Right hindlimb (tissue), 1 donor: ENCODE results near the gene ZNF407.

Experiments
- DNase-seq: peaks from one replicate; pipeline ENCODE4 v3.0.0-alpha.2; 2018

Gene ZNF407

GRCh38 chr18:74834424-74835309, 237.0 kb downstream of the ZNF407 start:
- no peak for DNase-seq

DNA sequence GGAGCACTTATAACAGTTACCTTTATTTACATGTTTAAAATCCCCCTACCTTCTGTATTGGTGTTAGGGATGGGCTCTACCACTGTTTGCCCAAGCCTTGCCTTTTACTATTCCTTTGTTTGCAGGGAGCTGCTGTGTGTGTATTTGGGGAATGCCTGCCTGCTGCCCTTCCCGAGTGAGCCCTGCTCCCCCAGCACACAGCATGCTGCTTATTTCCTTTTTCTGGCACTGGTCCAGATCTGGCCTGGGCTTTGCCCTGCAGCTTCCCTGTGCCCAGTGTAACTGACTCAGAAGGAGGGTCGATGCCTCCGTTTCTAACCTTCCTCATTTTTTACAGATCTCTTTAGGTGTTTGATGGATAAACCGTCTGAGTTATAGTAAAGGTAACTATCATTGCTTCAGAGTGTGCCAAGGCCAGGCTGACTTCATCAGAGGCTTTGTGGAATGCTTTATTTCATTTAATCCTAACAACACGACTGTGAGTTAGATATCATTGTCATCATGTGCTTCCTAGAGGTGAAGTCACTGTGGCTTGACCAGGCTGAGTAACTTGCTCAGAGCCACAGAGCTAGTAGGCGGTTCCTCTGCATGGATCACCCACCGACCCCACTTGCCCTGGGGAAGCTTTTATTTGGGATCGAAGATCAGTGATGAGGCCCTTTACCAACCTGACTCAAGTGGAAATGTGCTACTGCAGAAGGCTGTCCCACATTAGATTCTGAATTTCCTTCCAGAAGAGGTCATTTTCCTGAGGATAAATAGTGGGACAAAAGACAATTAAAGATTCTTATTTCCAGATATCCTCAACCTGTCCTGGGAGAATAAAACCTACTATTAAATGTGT, 238.8 kb downstream of the ZNF407 start:
- DNase-seq: no peak

DNA sequence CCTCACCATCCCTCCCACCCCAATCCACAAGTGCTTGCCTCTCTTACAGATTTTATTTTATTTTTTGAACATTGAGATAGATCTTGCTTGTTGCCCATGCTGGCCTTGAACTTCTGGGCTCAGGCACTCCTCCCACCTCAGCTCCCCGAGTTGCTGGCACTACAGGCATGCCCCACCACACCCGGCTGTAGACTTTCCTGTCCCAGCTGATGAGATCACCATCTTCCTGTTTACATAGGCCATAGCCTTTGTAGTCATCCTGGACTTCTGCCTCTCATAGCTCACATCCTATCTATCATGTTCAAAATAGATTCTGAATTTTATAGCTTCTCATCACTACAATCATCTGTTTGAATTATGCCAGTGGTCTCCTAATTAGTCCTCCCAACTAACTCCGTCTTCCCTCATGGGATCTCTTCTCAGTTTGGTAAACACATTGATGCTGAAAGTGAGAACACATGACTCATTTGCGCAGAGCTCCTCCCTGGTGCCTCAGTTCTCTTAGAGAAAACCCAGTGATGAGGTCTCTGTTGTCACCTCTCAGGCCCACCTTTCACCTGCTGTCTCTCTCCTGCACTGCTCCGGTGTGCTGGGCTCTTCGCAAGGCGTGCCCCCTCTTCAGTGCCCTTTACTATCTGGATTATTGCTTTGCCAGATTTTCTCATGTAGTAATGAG, 243.0 kb downstream of the ZNF407 start:
- no peak for DNase-seq

- no peak for DNase-seq
Observed at GRCh38 chr18:74841248-74841647, 243.6 kb downstream of the ZNF407 start.

GRCh38 chr18:74849301-74849700, 251.6 kb downstream of the ZNF407 start:
- no peak for DNase-seq

- no peak for DNase-seq
Observed at GRCh38 chr18:74856434-74856833, 258.8 kb downstream of the ZNF407 start.

DNA sequence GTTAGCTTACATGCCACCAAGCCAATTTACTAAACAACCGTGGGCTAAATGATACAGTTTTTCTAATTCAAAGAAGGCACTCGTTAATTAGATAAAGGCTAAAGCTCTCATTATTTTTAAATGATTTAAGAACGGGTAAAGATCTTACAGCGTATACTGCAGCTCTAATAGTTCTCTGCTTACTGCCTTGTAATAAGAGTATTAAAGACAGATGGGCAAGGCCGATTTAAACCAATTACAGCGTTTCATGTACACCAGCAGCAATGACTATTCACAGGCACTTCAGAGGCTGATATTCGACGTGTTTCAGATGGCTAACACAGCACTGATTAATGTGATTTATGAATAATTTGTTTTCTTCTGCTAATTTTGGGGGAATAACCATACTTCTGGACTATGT, 259.3 kb downstream of the ZNF407 start:
- no peak for DNase-seq

DNA sequence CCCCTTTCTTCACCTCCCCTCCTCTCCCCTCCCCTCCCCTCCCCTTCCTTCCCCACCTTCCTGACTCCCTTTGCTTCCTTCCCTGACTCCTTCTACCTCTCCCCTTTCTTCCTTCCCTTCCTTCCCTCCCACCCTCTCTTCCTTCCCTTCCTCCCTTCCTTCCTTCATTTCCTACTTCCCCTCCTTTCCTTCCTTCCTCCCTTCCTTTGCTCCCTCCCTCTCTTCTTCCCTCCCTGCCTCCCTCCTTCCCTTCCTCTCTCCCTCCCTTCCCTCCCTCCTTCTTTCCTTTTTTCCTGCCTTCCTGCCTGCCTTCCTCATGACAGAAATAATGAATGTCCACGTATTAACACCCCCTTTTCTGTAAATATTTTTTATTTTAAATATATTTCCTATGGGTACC, 260.2 kb downstream of the ZNF407 start:
- no peak for DNase-seq

DNA sequence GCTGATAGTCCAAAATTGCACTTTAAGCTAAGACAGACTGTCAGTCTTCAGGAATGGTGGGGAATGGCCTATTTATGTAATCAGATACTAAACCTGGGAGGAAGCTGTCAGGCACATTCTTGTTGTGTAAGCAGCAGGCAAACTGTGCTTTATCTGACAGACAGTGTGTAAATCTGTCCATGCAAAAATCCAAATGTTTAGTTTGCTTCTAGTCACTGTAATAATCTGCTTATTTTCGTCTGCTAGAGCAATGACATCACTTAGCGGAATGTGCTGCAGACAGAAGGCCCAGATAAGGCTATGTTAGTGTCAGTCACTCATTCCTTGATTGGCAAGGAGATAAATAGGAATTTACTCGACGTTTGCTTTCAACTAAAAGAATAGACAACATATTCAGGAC, 263.5 kb downstream of the ZNF407 start:
- no peak for DNase-seq

- DNase-seq: no peak
Observed at GRCh38 chr18:74862094-74862493, 264.4 kb downstream of the ZNF407 start.

GRCh38 chr18:74866577-74866976, 268.9 kb downstream of the ZNF407 start:
- DNase-seq: no peak

DNA sequence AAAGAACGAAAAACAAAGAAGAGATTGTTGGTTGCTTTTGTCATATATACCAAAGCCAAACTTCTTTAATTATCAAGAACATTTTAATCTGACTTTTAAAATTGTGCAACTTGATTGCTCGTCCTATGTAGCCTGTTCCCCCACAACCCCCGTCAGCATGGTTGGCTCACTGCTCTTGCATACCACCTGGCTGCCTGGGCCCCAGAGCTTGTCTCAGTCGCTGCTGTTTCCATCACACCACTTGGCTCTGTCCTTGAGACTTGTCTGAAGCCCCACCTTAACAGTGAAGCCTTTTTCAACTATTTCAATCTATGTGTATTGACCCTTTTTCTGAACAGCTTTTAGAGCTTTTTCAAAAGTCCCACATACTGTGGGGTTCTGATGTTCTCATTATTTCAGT, 270.8 kb downstream of the ZNF407 start:
- no peak for DNase-seq

GRCh38 chr18:74869904-74870863, 272.5 kb downstream of the ZNF407 start:
- no peak for DNase-seq

GRCh38 chr18:74870950-74871349, 273.3 kb downstream of the ZNF407 start:
- DNase-seq: no peak

GRCh38 chr18:74873629-74874028, 276.0 kb downstream of the ZNF407 start:
- no peak for DNase-seq

GRCh38 chr18:74874351-74874750, 276.7 kb downstream of the ZNF407 start:
- DNase-seq: no peak

DNA sequence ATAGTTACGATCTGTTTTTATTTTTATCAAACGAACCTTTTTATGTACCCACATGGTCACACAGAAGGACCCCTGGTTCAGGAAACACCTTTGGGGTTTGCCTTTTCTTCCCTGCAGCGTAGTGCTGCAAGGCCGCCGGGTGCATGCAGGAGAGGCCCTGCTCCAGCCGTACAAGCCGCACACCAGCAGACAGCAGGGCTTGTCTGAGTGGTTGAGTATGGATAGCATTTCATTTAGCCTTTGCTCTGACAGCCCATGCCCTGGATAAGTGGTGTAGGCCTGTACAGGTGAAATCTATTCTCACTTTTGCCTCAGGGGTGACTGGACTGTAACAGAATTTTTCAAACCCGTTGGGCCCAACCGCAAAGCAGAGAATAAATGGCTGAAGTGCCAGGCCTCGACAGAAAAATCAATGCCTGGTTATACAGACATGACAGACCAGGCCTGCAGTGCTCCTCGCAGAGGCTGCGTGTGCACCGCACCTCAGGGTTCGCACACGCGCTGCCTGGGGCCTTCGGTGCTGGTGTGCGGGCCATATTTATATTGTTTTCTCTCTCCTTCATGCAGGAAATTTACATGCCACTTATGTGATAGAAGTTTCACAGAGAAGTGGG, 279.1 kb downstream of the ZNF407 start:
- DNase-seq: no peak

- no peak for DNase-seq
Observed at GRCh38 chr18:74878267-74878666, 280.6 kb downstream of the ZNF407 start.

- no peak for DNase-seq
Observed at GRCh38 chr18:74880706-74881278, 283.1 kb downstream of the ZNF407 start.

DNA sequence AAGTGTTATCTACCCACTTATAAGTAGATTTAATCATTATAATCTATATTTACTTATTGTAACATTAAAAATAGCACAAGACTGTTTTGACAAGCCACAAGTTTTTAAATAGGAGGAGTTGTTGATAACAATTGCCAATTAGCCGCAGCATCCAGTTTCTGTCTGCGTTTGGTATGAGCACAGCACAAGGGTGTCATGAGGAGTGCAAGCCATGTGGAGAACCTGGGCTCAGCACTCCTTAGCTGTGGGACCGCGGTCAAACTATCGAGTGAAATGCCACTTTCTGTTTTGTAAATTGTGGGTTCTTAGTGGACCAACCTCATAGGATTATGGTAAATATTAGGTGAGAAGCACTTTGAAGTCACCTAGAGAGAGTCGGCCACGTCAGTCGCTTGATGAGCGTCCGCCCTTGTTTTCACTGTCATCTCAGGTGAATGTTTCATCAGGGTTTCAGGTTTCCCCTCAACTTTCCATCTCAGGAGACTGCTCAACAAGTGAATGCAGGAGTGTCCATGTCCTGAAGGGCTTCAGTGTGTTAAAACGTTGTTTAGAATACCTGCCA, 294.5 kb downstream of the ZNF407 start:
- DNase-seq: no peak

- DNase-seq: no peak
Observed at GRCh38 chr18:74895686-74896085, 298.0 kb downstream of the ZNF407 start.
